ENCODE data around the gene CYP26B1. TPM values are rescaled to one million over a fixed set of nuclear protein-coding genes. Genes with fewer than 3 reads are reported as not detected.

The CYP26B1 gene
- total RNA-seq, 4 donors from 2014 or later = 1.8 to 4.8 (median 2.3) TPM

DNA sequence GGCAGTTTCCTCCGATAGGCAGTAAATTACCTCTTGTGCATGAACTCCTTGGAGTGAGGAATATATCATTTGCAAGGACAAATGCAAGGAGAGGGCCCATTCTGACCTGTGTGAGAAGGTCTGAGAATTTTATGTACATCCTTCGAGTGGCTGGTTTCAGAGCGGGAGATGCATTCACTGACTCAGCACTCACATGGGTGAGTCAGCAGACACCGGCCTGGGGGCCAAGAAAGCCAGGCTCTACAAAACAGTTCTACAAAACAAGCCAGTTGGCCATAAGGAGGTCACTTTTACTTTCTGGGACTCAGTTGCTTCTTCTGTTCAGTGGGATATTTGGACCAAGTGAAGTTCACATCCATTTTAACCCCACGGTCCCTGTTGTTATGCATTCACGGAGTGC, 35.3 kb downstream of the CYP26B1 start:
- TF ChIP-seq POLR2A (IDR thresholded peaks at IDR 0.05) (no peak), CTCF (IDR thresholded peaks at IDR 0.05 in 4 of 5, conservative IDR thresholded peaks at IDR 0.05 in 1 of 5) (no peak)
- no peaks in the 10 kb centered on the region for H3K4me1 ChIP-seq
- DNase-seq (no peak), ATAC-seq (no peak)
- no peaks in the 10 kb centered on the region for H3K9me3 ChIP-seq
- in situ Hi-C loops (cut with MboI; ENCODE audit: low sequenced_read_pairs in 4 of 4) (no loop called here), intact Hi-C loops (cut with DNase I; ENCODE audit: low total_unique reads) (no loop called here)
- H3K27ac ChIP-seq = no peak overlapping the region
- H3K27me3 ChIP-seq = no peaks in the 10 kb centered on the region
- H3K36me3 ChIP-seq = no peaks in the 10 kb centered on the region
- H3K4me3 ChIP-seq = no peak overlapping the region

DNA sequence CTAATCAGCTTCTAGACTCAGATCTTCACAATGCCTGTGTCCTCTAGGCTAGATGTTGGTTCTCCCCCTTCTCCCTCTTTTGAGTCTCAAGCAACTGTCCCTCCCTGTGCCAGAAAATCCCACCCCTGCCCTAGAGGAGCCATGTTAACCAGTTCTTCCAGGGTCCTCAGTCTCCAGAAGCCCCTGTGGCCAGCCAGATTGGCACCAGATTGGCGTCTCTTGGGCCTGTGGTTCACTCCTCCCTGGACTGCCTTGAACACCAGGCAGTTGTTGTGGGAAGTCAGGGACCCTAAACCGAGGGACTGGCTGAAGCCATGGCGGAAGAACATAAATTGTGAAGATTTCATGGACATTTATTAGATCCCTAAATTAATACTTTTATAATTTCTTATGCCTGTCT, 36.6 kb downstream of the CYP26B1 start:
- in situ Hi-C loops (cut with MboI; ENCODE audit: low sequenced_read_pairs in 4 of 4) = no loop called here
- H3K4me3 ChIP-seq = no peak overlapping the region
- DNase-seq = no peak
- H3K4me1 ChIP-seq = no peaks in the 10 kb centered on the region
- H3K36me3 ChIP-seq = no peaks in the 10 kb centered on the region
- intact Hi-C loops (cut with DNase I; ENCODE audit: low total_unique reads) = no loop called here
- no peaks in the 10 kb centered on the region for H3K27me3 ChIP-seq
- no peak overlapping the region for H3K27ac ChIP-seq
- TF ChIP-seq CTCF (IDR thresholded peaks at IDR 0.05 in 4 of 5, conservative IDR thresholded peaks at IDR 0.05 in 1 of 5) = no peak
- no peak for TF ChIP-seq POLR2A (IDR thresholded peaks at IDR 0.05)
- ATAC-seq = no peak
- H3K9me3 ChIP-seq = no peaks in the 10 kb centered on the region

GRCh38 chr2:72109904-72110303, 37.8 kb downstream of the CYP26B1 start:
- in situ Hi-C loops (cut with MboI; ENCODE audit: low sequenced_read_pairs in 4 of 4) = no loop called here
- TF ChIP-seq CTCF (IDR thresholded peaks at IDR 0.05 in 4 of 5, conservative IDR thresholded peaks at IDR 0.05 in 1 of 5) (no peak), POLR2A (IDR thresholded peaks at IDR 0.05) (no peak)

DNA sequence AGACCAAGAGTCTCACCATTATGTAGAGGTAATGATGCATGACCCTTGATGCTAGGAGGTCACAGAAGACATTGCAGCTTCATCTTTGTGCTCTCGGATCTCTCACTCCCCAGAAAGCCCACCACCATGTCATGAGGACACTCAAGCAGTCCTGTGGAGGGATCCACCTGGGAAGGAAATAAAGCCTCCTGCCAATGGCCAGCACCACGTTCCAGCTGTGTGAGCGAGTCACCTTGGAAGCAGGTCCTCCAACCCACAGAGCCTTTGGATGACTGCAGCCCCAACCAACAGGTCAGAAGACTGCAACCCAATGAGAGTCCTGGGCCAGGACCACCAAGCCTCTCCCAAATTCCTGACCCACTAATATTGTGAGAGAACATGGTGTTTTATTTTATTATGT, 38.4 kb downstream of the CYP26B1 start:
- DNase-seq (no peak), ATAC-seq (no peak)
- no peaks in the 10 kb centered on the region for H3K4me1 ChIP-seq
- H3K4me3 ChIP-seq = no peak overlapping the region
- intact Hi-C loops (cut with DNase I; ENCODE audit: low total_unique reads) = no loop called here
- no peaks in the 10 kb centered on the region for H3K9me3 ChIP-seq
- in situ Hi-C loops (cut with MboI; ENCODE audit: low sequenced_read_pairs in 4 of 4) = no loop called here
- H3K27me3 ChIP-seq = no peaks in the 10 kb centered on the region
- H3K36me3 ChIP-seq = no peaks in the 10 kb centered on the region
- TF ChIP-seq POLR2A (IDR thresholded peaks at IDR 0.05) (no peak), CTCF (IDR thresholded peaks at IDR 0.05 in 4 of 5, conservative IDR thresholded peaks at IDR 0.05 in 1 of 5) (no peak)
- no peak overlapping the region for H3K27ac ChIP-seq

More at GRCh38 chr2:72109904-72110303, 37.8 kb downstream of the CYP26B1 start:
- intact Hi-C loops (cut with DNase I; ENCODE audit: low total_unique reads) = no loop called here
- ATAC-seq = no peak
- Histone ChIP-seq H3K9me3 (no peaks in the 10 kb centered on the region), H3K36me3 (no peaks in the 10 kb centered on the region), H3K4me1 (no peaks in the 10 kb centered on the region), H3K27ac (no peak overlapping the region), H3K4me3 (no peak overlapping the region), H3K27me3 (no peaks in the 10 kb centered on the region)
- DNase-seq = no peak

DNA sequence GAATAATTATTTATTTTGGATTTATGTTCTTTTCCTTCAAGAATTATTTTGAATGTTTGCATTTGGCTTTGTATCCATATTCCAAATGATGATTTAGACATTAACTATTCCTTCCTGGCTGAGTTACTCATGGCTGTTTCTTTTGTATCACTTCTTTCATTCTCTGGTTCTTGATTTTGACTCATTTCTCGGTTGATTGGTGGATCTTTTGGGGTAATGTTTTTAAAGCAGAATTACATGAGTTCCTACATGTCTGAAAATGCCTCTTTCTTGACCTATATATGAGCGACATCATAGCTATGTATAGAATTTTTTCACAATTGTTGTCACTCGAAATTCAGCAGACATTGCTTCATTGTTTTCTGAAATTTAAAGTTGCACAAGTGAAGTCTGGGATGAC, 39.5 kb downstream of the CYP26B1 start:
- no peaks in the 10 kb centered on the region for H3K4me1 ChIP-seq
- H3K4me3 ChIP-seq = no peak overlapping the region
- DNase-seq (no peak), ATAC-seq (no peak)
- in situ Hi-C loops (cut with MboI; ENCODE audit: low sequenced_read_pairs in 4 of 4) = no loop called here
- H3K27me3 ChIP-seq = no peaks in the 10 kb centered on the region
- no peaks in the 10 kb centered on the region for H3K36me3 ChIP-seq
- intact Hi-C loops (cut with DNase I; ENCODE audit: low total_unique reads) = no loop called here
- no peak overlapping the region for H3K27ac ChIP-seq
- TF ChIP-seq POLR2A (IDR thresholded peaks at IDR 0.05) = no peak
- no peak for TF ChIP-seq CTCF (IDR thresholded peaks at IDR 0.05 in 4 of 5, conservative IDR thresholded peaks at IDR 0.05 in 1 of 5)
- H3K9me3 ChIP-seq = no peaks in the 10 kb centered on the region
